SU-DHL-6 (cell line): Measurements from ENCODE around the gene PRR12.

Source experiments
- H2AFZ ChIP-seq: fragments of 200-600 bp; sonication (generic); 2 replicates; pipeline ENCODE4 v1.6.1; 2014; ENCODE audit warnings: low read depth, mild to moderate bottlenecking, moderate library complexity, mixed read lengths, antibody characterized with exemption, low read length; ENCODE audit not compliant: severe bottlenecking
- H3F3A ChIP-seq: fragments of 200-600 bp; shearing (Covaris generic); 2 replicates; pipeline ENCODE4 v1.6.0; 2016; ENCODE audit warnings: antibody characterized with exemption, mild to moderate bottlenecking; ENCODE audit not compliant: insufficient read depth
- H3K27ac ChIP-seq: fragments of 200-600 bp; sonication (generic); 2 replicates; pipeline ENCODE4 v1.5.1; 2016; ENCODE audit warnings: low read depth, mild to moderate bottlenecking, low read length, moderate library complexity, mixed read lengths
- H3K27me3 ChIP-seq: fragments of 200-600 bp; sonication (generic), shearing (Covaris generic); 2 replicates; pipeline ENCODE4 v1.6.0; 2014; ENCODE audit warnings: mild to moderate bottlenecking, low read length
- H3K36me3 ChIP-seq: fragments of 200-600 bp; sonication (generic); 2 replicates; pipeline ENCODE4 v1.6.1; 2014; ENCODE audit warnings: mild to moderate bottlenecking, low read length, mixed read lengths
- H3K4me2 ChIP-seq: fragments of 300-600, 200-600 bp; shearing (Covaris generic), sonication (generic); 2 replicates; pipeline ENCODE4 v1.6.0; 2014; ENCODE audit warnings: low read length, low read depth, mild to moderate bottlenecking; ENCODE audit not compliant: poor library complexity, severe bottlenecking
- H3K4me3 ChIP-seq: fragments of 200-600 bp; sonication (generic); 2 replicates; pipeline ENCODE4 v1.5.1; 2014; ENCODE audit warnings: antibody characterized with exemption, low read length, mild to moderate bottlenecking, mixed read lengths; ENCODE audit not compliant: insufficient read depth, poor library complexity, severe bottlenecking
- H3K79me2 ChIP-seq: fragments of 200-600 bp; sonication (generic); 2 replicates; pipeline ENCODE4 v1.6.1; 2014; ENCODE audit warnings: mild to moderate bottlenecking, low read length, moderate library complexity; ENCODE audit not compliant: insufficient read depth
- H3K9ac ChIP-seq: fragments of 200-600 bp; sonication (generic); 2 replicates; pipeline ENCODE4 v1.7.0; 2014; ENCODE audit warnings: mild to moderate bottlenecking, low read length
- H3K9me2 ChIP-seq: fragments of 200-600 bp; sonication (generic); replicated peaks from 2 replicates; pipeline ENCODE4 v1.6.1; 2014; ENCODE audit warnings: low read length; ENCODE audit not compliant: insufficient read depth
- H3K9me3 ChIP-seq: fragments of 200-600 bp; sonication (generic); 2 replicates; pipeline ENCODE4 v1.6.1; 2014; ENCODE audit warnings: low read length, mixed read lengths; ENCODE audit not compliant: insufficient read depth
- H4K20me1 ChIP-seq: fragments of 200-600 bp; sonication (generic); 2 replicates; pipeline ENCODE4 v1.6.1; 2014; ENCODE audit warnings: low read depth, mild to moderate bottlenecking, antibody characterized with exemption, low read length, moderate library complexity, mixed read lengths
- EZH2phosphoT487 ChIP-seq: fragments of 200-600 bp; sonication (generic), shearing (Covaris generic); conservative IDR thresholded peaks from 2 replicates; pipeline ENCODE4 v1.6.1; 2018; ENCODE audit warnings: mild to moderate bottlenecking, antibody characterized with exemption, low read length, moderate library complexity, mixed read lengths
- TF ChIP-seq, protein P1 (sequence below): fragments of 200-600 bp; sonication (generic); IDR thresholded peaks from one replicate; pipeline ENCODE4 v1.5.1; 2017; ENCODE audit warnings: antibody characterized with exemption, mild to moderate bottlenecking, low read length, moderate library complexity; ENCODE audit not compliant: insufficient read depth, poor library complexity, severe bottlenecking

Gene PRR12

DNA sequence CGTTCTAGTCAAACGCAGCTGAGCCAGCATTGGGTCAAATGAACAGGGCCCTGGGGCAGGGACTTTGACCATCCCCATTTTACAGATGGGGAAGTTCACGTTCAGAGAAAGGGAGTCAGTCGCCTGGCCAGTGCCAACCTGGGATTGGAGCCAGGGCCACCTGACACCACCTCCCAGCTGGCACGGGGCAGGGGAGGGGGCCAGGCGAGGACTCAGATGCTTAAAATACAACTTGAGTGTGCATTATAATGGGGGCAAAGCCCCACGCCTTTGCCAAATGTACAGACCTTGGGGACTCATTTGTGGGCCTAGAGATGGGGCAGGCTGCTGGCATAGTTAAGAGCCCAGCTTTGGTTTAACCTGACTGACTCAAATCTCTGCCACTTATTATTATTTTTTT is 14.6 kb downstream of the PRR12 start:
- Histone ChIP-seq H3K27ac (no peak overlapping the region), H3F3A (no peaks in the 10 kb centered on the region), H3K4me3 (no peak overlapping the region), H3K27me3 (no peaks in the 10 kb centered on the region), H3K79me2 (peaks cover 48% of the 10 kb centered on the region), H3K9me2 (no peaks in the 10 kb centered on the region), H2AFZ (no peak overlapping the region), H4K20me1 (no peaks in the 10 kb centered on the region), H3K9ac (no peak overlapping the region), H3K4me2 (no peak overlapping the region), H3K9me3 (no peaks in the 10 kb centered on the region), H3K36me3 (no peaks in the 10 kb centered on the region)
- TF ChIP-seq, protein P1, sequence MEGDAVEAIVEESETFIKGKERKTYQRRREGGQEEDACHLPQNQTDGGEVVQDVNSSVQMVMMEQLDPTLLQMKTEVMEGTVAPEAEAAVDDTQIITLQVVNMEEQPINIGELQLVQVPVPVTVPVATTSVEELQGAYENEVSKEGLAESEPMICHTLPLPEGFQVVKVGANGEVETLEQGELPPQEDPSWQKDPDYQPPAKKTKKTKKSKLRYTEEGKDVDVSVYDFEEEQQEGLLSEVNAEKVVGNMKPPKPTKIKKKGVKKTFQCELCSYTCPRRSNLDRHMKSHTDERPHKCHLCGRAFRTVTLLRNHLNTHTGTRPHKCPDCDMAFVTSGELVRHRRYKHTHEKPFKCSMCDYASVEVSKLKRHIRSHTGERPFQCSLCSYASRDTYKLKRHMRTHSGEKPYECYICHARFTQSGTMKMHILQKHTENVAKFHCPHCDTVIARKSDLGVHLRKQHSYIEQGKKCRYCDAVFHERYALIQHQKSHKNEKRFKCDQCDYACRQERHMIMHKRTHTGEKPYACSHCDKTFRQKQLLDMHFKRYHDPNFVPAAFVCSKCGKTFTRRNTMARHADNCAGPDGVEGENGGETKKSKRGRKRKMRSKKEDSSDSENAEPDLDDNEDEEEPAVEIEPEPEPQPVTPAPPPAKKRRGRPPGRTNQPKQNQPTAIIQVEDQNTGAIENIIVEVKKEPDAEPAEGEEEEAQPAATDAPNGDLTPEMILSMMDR: no peak
- no peak for TF ChIP-seq EZH2phosphoT487

DNA sequence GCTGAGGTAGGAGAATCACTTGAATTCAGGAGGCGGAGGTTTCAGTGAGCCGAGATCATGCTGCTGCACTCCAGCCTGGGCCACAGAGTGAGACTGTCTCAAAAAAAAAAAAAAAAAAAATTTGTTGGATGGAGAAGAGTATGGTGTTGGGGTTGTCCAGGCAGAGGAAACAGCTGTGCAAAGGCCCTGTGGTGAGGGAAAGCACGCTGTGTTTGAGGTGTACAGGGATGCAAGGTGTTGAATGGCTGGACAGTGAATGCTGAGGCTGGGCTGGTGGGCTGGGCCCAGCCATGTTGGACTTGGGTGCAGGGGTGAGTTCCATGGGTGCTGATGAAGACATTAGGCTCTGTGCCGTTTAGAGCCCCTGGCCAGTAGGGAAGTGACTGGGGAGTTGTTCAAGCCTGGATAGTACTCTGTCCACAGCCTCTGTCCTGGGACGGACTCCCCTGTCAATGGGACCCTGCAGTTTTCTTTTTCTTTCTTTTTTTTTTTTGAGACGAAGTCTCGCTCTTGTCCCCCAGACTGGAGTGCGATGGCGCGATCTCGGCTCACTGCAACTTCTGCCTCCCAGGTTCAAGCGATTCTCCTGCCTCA is 18.6 kb downstream of the PRR12 start:
- Histone ChIP-seq H3K9me2 (no peaks in the 10 kb centered on the region), H3K4me2 (no peak overlapping the region), H3K36me3 (no peaks in the 10 kb centered on the region), H3K27ac (no peak overlapping the region), H4K20me1 (no peaks in the 10 kb centered on the region), H3K4me3 (no peak overlapping the region), H2AFZ (no peak overlapping the region), H3K79me2 (peaks cover 36% of the 10 kb centered on the region), H3F3A (no peaks in the 10 kb centered on the region), H3K9me3 (no peaks in the 10 kb centered on the region), H3K9ac (no peak overlapping the region), H3K27me3 (no peaks in the 10 kb centered on the region)
- TF ChIP-seq EZH2phosphoT487: no peak

DNA sequence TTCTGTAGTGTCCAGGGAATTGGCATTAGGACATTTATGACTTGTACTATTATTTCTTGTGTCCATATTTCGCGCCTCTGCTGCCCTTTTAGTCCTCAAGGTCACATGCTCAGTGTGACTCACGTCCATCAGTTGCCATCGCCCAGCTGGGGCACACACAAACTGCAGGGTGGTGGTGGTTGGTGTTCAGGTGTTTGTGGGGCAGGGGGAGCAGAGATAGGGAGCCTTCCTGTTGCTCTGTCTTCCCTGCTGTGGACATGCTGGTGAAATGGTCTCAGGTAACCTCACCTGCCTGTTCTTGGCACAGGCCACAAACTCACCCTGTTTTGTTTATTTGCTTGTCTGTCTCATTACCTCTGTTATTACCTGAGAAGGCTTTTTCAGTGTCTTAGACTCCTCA is 22.4 kb downstream of the PRR12 start:
- H3K4me2 ChIP-seq: no peak overlapping the region
- H3F3A ChIP-seq: no peaks in the 10 kb centered on the region
- TF ChIP-seq, protein P1: no peak
- no peak for TF ChIP-seq EZH2phosphoT487
- H3K27me3 ChIP-seq: no peaks in the 10 kb centered on the region
- no peaks in the 10 kb centered on the region for H4K20me1 ChIP-seq
- peaks cover 18% of the 10 kb centered on the region for H3K79me2 ChIP-seq
- H3K9me2 ChIP-seq: no peaks in the 10 kb centered on the region
- H3K9me3 ChIP-seq: no peaks in the 10 kb centered on the region
- no peak overlapping the region for H3K4me3 ChIP-seq
- H3K36me3 ChIP-seq: no peaks in the 10 kb centered on the region
- H3K9ac ChIP-seq: no peak overlapping the region
- no peak overlapping the region for H3K27ac ChIP-seq
- no peak overlapping the region for H2AFZ ChIP-seq

DNA sequence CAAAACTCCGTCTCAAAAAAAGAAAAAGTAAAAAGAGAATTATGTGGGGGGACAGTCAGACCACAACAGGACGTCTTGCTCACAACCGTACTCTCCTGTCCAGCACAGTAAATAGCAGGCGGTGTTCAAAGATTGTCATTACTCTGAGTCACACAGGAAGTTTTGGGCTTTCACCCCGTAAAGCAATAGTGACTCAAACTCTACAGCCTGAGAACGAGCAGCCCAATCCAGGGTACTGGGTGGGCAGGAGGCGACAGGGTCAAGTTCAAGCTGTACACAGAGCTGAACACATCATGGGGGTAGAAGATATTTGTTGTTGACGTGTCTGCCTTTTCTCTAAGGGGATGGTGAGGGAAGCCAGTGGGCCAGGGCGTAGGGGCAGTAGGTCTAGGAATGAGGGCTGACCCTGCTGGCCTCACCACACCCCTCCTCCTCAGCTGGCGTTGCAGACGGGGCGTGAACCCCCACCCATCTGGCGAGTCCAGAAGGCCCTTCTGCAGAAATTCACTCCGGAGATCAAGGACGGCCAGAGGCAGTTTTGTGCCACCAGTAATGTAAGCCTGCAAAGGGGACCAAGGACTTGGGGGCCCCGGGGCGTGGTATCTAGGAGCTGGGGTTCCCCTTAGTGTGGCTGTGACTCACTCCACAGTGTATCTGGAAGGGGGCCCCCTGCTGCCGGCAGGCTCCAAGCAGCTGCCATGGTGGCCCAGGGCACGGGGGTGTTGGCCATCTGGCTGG is 23.3 kb downstream of the PRR12 start:
- H3K4me2 ChIP-seq: no peak overlapping the region
- no peaks in the 10 kb centered on the region for H3K27me3 ChIP-seq
- H3K36me3 ChIP-seq: no peaks in the 10 kb centered on the region
- no peaks in the 10 kb centered on the region for H3F3A ChIP-seq
- no peaks in the 10 kb centered on the region for H3K9me3 ChIP-seq
- H3K4me3 ChIP-seq: no peak overlapping the region
- H3K9ac ChIP-seq: no peak overlapping the region
- no peaks in the 10 kb centered on the region for H3K9me2 ChIP-seq
- peaks cover 13% of the 10 kb centered on the region for H3K79me2 ChIP-seq
- TF ChIP-seq, protein P1: no peak
- TF ChIP-seq EZH2phosphoT487: no peak
- H4K20me1 ChIP-seq: no peaks in the 10 kb centered on the region
- no peak overlapping the region for H2AFZ ChIP-seq
- no peak overlapping the region for H3K27ac ChIP-seq
